Mesenchymal stem cell (in vitro differentiated cells and primary cell): ENCODE data around the gene PRAMEF5.
"Not testable (repeated sequence)": the region's sequence is repeated elsewhere in the genome, so short reads cannot be mapped to it uniquely, and the experiment has no call there.

Experiments
- DNase-seq: peaks from one replicate; pipeline ENCODE4 v3.0.0-alpha.2; 2013
- H2AFZ ChIP-seq: one replicate; pipeline ENCODE4 v1.6.1; 2013; ENCODE audit warnings: low read depth, mild to moderate bottlenecking, control low read depth, inconsistent platforms, low read length, moderate library complexity
- H2AK5ac ChIP-seq: 2 replicates; pipeline ENCODE4 v1.6.1; 2013; ENCODE audit warnings: low read length, moderate library complexity, mild to moderate bottlenecking, inconsistent platforms; ENCODE audit not compliant: severe bottlenecking
- H2BK120ac ChIP-seq: one replicate; pipeline ENCODE4 v1.6.1; 2013; ENCODE audit warnings: low read depth, mild to moderate bottlenecking, inconsistent platforms, low read length, moderate library complexity
- H2BK12ac ChIP-seq, 2 experiments: one replicate each; pipeline ENCODE4 v1.6.1; 2013; ENCODE audit warnings: inconsistent platforms in 2 of 2, low read length in 2 of 2, mild to moderate bottlenecking in 2 of 2, moderate library complexity in 2 of 2, control low read depth in 1 of 2
- H2BK15ac ChIP-seq: one replicate; pipeline ENCODE4 v1.6.1; 2013; ENCODE audit warnings: mild to moderate bottlenecking, low read depth, inconsistent platforms; ENCODE audit not compliant: poor library complexity, severe bottlenecking
- H2BK5ac ChIP-seq: 2 replicates; pipeline ENCODE4 v1.6.1; 2013; ENCODE audit warnings: low read depth, mild to moderate bottlenecking, low read length, control low read depth, inconsistent platforms; ENCODE audit not compliant: poor library complexity, severe bottlenecking
- H3K14ac ChIP-seq, 2 experiments: one replicate each; pipeline ENCODE4 v1.6.1; 2013; ENCODE audit warnings: inconsistent platforms in 2 of 2, low read length in 2 of 2, control low read depth in 1 of 2, mild to moderate bottlenecking in 1 of 2, moderate library complexity in 1 of 2
- H3K18ac ChIP-seq, 2 experiments: one replicate each; pipeline ENCODE4 v1.6.1; 2013; ENCODE audit warnings: inconsistent platforms in 2 of 2, low read length in 2 of 2, control low read depth in 1 of 2, low read depth in 1 of 2, mild to moderate bottlenecking in 1 of 2
- H3K23ac ChIP-seq, 2 experiments: one replicate each; pipeline ENCODE4 v1.6.1; 2013; ENCODE audit warnings: inconsistent platforms in 2 of 2, low read length in 2 of 2, mild to moderate bottlenecking in 2 of 2, moderate library complexity in 2 of 2, control low read depth in 1 of 2
- H3K27ac ChIP-seq: 2 replicates; pipeline ENCODE4 v1.5.1; 2013; ENCODE audit warnings: mild to moderate bottlenecking, moderate library complexity, low read length, control low read depth, inconsistent platforms; ENCODE audit not compliant: poor library complexity, severe bottlenecking
- H3K27me3 ChIP-seq, 2 experiments: 2 replicates each; pipeline versions ENCODE4 v1.6.1 to v1.7.0; 2013; ENCODE audit warnings: low read length in 2 of 2, mild to moderate bottlenecking in 2 of 2, moderate library complexity in 2 of 2, control low read depth in 1 of 2, inconsistent platforms in 1 of 2; ENCODE audit not compliant: control insufficient read depth in 1 of 2, insufficient read depth in 1 of 2
- H3K36me3 ChIP-seq, 2 experiments: 2 replicates each; pipeline versions ENCODE4 v1.6.1 to v1.7.0; 2013; ENCODE audit warnings: low read length in 2 of 2, control low read depth in 1 of 2, inconsistent platforms in 1 of 2, low read depth in 1 of 2, mild to moderate bottlenecking in 1 of 2; ENCODE audit not compliant: insufficient read depth in 2 of 2, control insufficient read depth in 1 of 2
- H3K4ac ChIP-seq, 2 experiments: one replicate each; pipeline ENCODE4 v1.6.1; 2013; ENCODE audit warnings: inconsistent platforms in 2 of 2, low read length in 2 of 2, mild to moderate bottlenecking in 2 of 2, moderate library complexity in 2 of 2, control low read depth in 1 of 2, low read depth in 1 of 2
- H3K4me1 ChIP-seq: 2 replicates; pipeline ENCODE4 v1.6.1; 2013; ENCODE audit warnings: low read depth, low read length, control low read depth; ENCODE audit not compliant: control insufficient read depth, insufficient read depth
- H3K4me2 ChIP-seq: 2 replicates; pipeline ENCODE4 v1.6.1; 2013; ENCODE audit warnings: low read length, mild to moderate bottlenecking, inconsistent platforms; ENCODE audit not compliant: poor library complexity, severe bottlenecking
- H3K4me3 ChIP-seq, 2 experiments: 2 replicates each; pipeline versions ENCODE4 v1.5.1 to v1.7.0; 2013; ENCODE audit warnings: low read length in 2 of 2, mild to moderate bottlenecking in 2 of 2, control low read depth in 1 of 2, low read depth in 1 of 2; ENCODE audit not compliant: insufficient read depth in 1 of 2
- H3K79me1 ChIP-seq: replicated peaks from 2 replicates; pipeline ENCODE4 v1.6.1; 2013; ENCODE audit warnings: mild to moderate bottlenecking, control low read depth, low read length, inconsistent platforms; ENCODE audit not compliant: poor library complexity, severe bottlenecking
- H3K9ac ChIP-seq: 2 replicates; pipeline ENCODE4 v1.7.0; 2013; ENCODE audit warnings: mild to moderate bottlenecking, low read length, moderate library complexity
- H3K9me3 ChIP-seq: 2 replicates; pipeline ENCODE4 v1.7.0; 2013; ENCODE audit warnings: mild to moderate bottlenecking, low read length; ENCODE audit not compliant: control insufficient read depth
- H4K8ac ChIP-seq: one replicate; pipeline ENCODE4 v1.6.1; 2013; ENCODE audit warnings: inconsistent platforms, mild to moderate bottlenecking, low read length, moderate library complexity
- H4K91ac ChIP-seq: one replicate; pipeline ENCODE4 v1.6.1; 2013; ENCODE audit warnings: mild to moderate bottlenecking, low read length, inconsistent platforms
- WGBS: methylation state at CpG from one replicate; pipeline ENCODE4 v1.1.7; 2013; ENCODE audit warnings: mixed read lengths; 5-methylcytosine and 5-hydroxymethylcytosine counted together

The PRAMEF5 gene

GRCh38 chr1:13265124-13265523 is 11.1 kb downstream of the PRAMEF5 start:
- not testable (repeated sequence) for H2AFZ ChIP-seq, H4K8ac ChIP-seq, H2AK5ac ChIP-seq, H3K27ac ChIP-seq, H3K4me3 ChIP-seq, H3K79me1 ChIP-seq, H3K4ac ChIP-seq, H2BK120ac ChIP-seq, H2BK5ac ChIP-seq, H3K14ac ChIP-seq, H2BK15ac ChIP-seq, H2BK12ac ChIP-seq, H3K9ac ChIP-seq, H3K9me3 ChIP-seq, H3K23ac ChIP-seq, H4K91ac ChIP-seq, H3K27me3 ChIP-seq, H3K4me2 ChIP-seq, H3K18ac ChIP-seq, H3K4me1 ChIP-seq, DNase-seq, H3K36me3 ChIP-seq
- no CpG with 5 or more reads among the region's 3 CpGs for WGBS

- H2BK15ac ChIP-seq, H3K27me3 ChIP-seq, H3K23ac ChIP-seq, H3K36me3 ChIP-seq, H3K27ac ChIP-seq, H3K79me1 ChIP-seq, H2BK5ac ChIP-seq, H2AK5ac ChIP-seq, H3K18ac ChIP-seq, H4K8ac ChIP-seq, H3K4me2 ChIP-seq, H4K91ac ChIP-seq, H3K9ac ChIP-seq, H3K4me1 ChIP-seq, H2BK12ac ChIP-seq, H3K14ac ChIP-seq, H2AFZ ChIP-seq, H2BK120ac ChIP-seq, H3K4me3 ChIP-seq, H3K9me3 ChIP-seq, DNase-seq, H3K4ac ChIP-seq: not testable (repeated sequence)
- no CpG with 5 or more reads among the region's 6 CpGs for WGBS
Observed at GRCh38 chr1:13277016-13277415, 23.0 kb downstream of the PRAMEF5 start.

- not testable (repeated sequence) for H3K23ac ChIP-seq, H3K9me3 ChIP-seq, H3K27ac ChIP-seq, H2BK15ac ChIP-seq, H2AK5ac ChIP-seq, H4K8ac ChIP-seq, H3K79me1 ChIP-seq, H3K9ac ChIP-seq, H2BK12ac ChIP-seq, H2BK5ac ChIP-seq, DNase-seq, H3K27me3 ChIP-seq, H4K91ac ChIP-seq, H2BK120ac ChIP-seq, H3K4me2 ChIP-seq, H3K14ac ChIP-seq, H2AFZ ChIP-seq, H3K36me3 ChIP-seq, H3K4ac ChIP-seq, H3K4me3 ChIP-seq, H3K18ac ChIP-seq, H3K4me1 ChIP-seq
- 100% methylated on average over 1 of the region's 3 CpGs for WGBS
Observed at GRCh38 chr1:13279617-13280016, 25.6 kb downstream of the PRAMEF5 start.

- not testable (repeated sequence) for H4K8ac ChIP-seq, H3K4ac ChIP-seq, H3K9me3 ChIP-seq, H3K4me1 ChIP-seq, H3K4me3 ChIP-seq, H2BK12ac ChIP-seq, H4K91ac ChIP-seq, H2BK15ac ChIP-seq, H3K18ac ChIP-seq, H2BK5ac ChIP-seq, DNase-seq, H3K14ac ChIP-seq, H2AK5ac ChIP-seq, H2AFZ ChIP-seq, H2BK120ac ChIP-seq, H3K4me2 ChIP-seq, H3K27ac ChIP-seq, H3K36me3 ChIP-seq, H3K9ac ChIP-seq, H3K23ac ChIP-seq, H3K27me3 ChIP-seq, H3K79me1 ChIP-seq
- no CpG with 5 or more reads among the region's 1 CpG for WGBS
Observed at GRCh38 chr1:13285037-13285436, 31.0 kb downstream of the PRAMEF5 start, which contains the start of gene PRAMEF8. Gene PRAMEF8, minus strand, starts transcription at chr1:13285137. Its CDS starts 1,046 bp downstream, at chr1:13284091.
